Keratinocyte (primary cell): Measurements from ENCODE around the gene ALOX12B. TPM values are rescaled to one million over a fixed set of nuclear protein-coding genes. Genes with fewer than 3 reads are reported as not detected.

Experiments used
- DNase-seq: peaks from one replicate; pipeline ENCODE4 v3.0.0-alpha.2; 2011; ENCODE audit warnings: low read depth, missing footprints, low spot score
- FAIRE-seq: peaks from 2 replicates; lab custom pipeline; 2011; peaks lifted over from hg19 to GRCh38; lab: Jason Lieb, UNC
- H2AFZ ChIP-seq: 2 replicates; pipeline ENCODE4 v1.6.0; 2012; ENCODE audit warnings: low read length, control low read depth, inconsistent platforms; ENCODE audit not compliant: control insufficient read depth
- H3K27ac ChIP-seq: 2 replicates; pipeline ENCODE4 v1.5.1; 2011; ENCODE audit warnings: low read length; ENCODE audit not compliant: control insufficient read depth, insufficient read depth
- H3K27me3 ChIP-seq: 3 replicates; pipeline ENCODE4 v1.6.0; 2011; ENCODE audit warnings: low read length; ENCODE audit not compliant: control insufficient read depth, insufficient read depth; ENCODE audit errors: extremely low read depth
- H3K36me3 ChIP-seq, 2 experiments: 2 replicates in 1 of 2; 3 replicates in 1 of 2; pipeline ENCODE4 v1.5.1; 2011; ENCODE audit warnings: low read length in 2 of 2, mild to moderate bottlenecking in 1 of 2; ENCODE audit not compliant: control insufficient read depth in 2 of 2, insufficient read depth in 2 of 2; ENCODE audit errors: extremely low read depth in 1 of 2
- H3K4me1 ChIP-seq: 3 replicates; pipeline ENCODE4 v1.5.1; 2011; ENCODE audit warnings: low read length; ENCODE audit not compliant: control insufficient read depth, insufficient read depth; ENCODE audit errors: extremely low read depth
- H3K4me2 ChIP-seq: 3 replicates; pipeline ENCODE4 v1.6.0; 2011; ENCODE audit warnings: low read depth, low read length; ENCODE audit not compliant: control insufficient read depth, insufficient read depth; ENCODE audit errors: extremely low read depth
- H3K4me3 ChIP-seq, 3 experiments: fragments of 200-600 bp in 1 of 3; sonication (generic) in 1 of 3; 2 replicates in 2 of 3; 3 replicates in 1 of 3; pipeline ENCODE4 v1.5.1; 2011 to 2016; ENCODE audit warnings: low read length in 3 of 3, mild to moderate bottlenecking in 3 of 3, control low read depth in 2 of 3, inconsistent platforms in 1 of 3, low read depth in 1 of 3, mixed read lengths in 1 of 3, mixed run types in 1 of 3, moderate library complexity in 1 of 3; ENCODE audit not compliant: control insufficient read depth in 2 of 3, insufficient read depth in 2 of 3; ENCODE audit errors: extremely low read depth in 1 of 3
- H3K79me2 ChIP-seq: 2 replicates; pipeline ENCODE4 v1.6.0; 2012; ENCODE audit warnings: low read length; ENCODE audit not compliant: control insufficient read depth, insufficient read depth
- H3K9ac ChIP-seq: 3 replicates; pipeline ENCODE4 v1.6.0; 2011; ENCODE audit warnings: low read length; ENCODE audit not compliant: control insufficient read depth, insufficient read depth; ENCODE audit errors: extremely low read depth
- H3K9me1 ChIP-seq: 3 replicates; pipeline ENCODE4 v1.6.0; 2011; ENCODE audit warnings: low read length; ENCODE audit not compliant: control insufficient read depth, insufficient read depth; ENCODE audit errors: extremely low read depth
- H3K9me3 ChIP-seq: 2 replicates; pipeline ENCODE4 v1.5.1; 2012; ENCODE audit warnings: low read depth, low read length; ENCODE audit not compliant: control insufficient read depth
- H4K20me1 ChIP-seq: 3 replicates; pipeline ENCODE4 v1.6.0; 2011; ENCODE audit warnings: low read length; ENCODE audit not compliant: control insufficient read depth, insufficient read depth; ENCODE audit errors: extremely low read depth
- CTCF ChIP-seq, 3 experiments: IDR thresholded peaks in 1 of 3; conservative IDR thresholded peaks in 1 of 3; optimal IDR thresholded peaks in 1 of 3; 2 replicates in 2 of 3; 3 replicates in 1 of 3; pipeline versions ENCODE3 to v1.5.1; 2011; ENCODE audit warnings: low read length in 3 of 3, mild to moderate bottlenecking in 3 of 3, moderate library complexity in 2 of 3, control low read depth in 1 of 3, inconsistent platforms in 1 of 3; ENCODE audit not compliant: insufficient read depth in 2 of 3; ENCODE audit errors: extremely low read depth in 1 of 3
- EZH2 ChIP-seq: IDR thresholded peaks from one replicate; pipeline ENCODE4 v1.6.1; 2012; ENCODE audit warnings: inconsistent platforms, mild to moderate bottlenecking, low read length, moderate library complexity
- dilution Hi-C: fragments of 300-500 bp; cut with MboI; formaldehyde crosslinking; loops from one replicate; pipeline ENCODE4 v1.7.0; 2020; ENCODE audit warnings: low sequenced_read_pairs; ENCODE audit not compliant: extremely low pct_ligation_motif_present
- polyA plus RNA-seq, 5 experiments: library from polyadenylated mRNA; depleted of rRNA in 3 of 5; stranded (reverse) in 3 of 5; stranded (forward) in 1 of 5; unstranded in 1 of 5; fragments of >200 nt; gene quantifications; 1 replicate in 1 of 5; 2 replicates in 3 of 5; 3 replicates in 1 of 5; pipeline versions ENCODE4 v1.2.1 to v1.2.3, GENCODE V29; 2011 to 2012; ENCODE audit warnings: missing spikeins in 2 of 5, low read depth in 1 of 5, low replicate concordance in 1 of 5

ALOX12B gene
- polyA plus RNA-seq, 1 donor (not counting 4 experiments of a cell fraction or from before 2014, with no cell fraction given) = 0.47 TPM

GRCh38 chr17:8096541-8096940 lies 9.0 kb upstream of the ALOX12B start:
- no peak for FAIRE-seq

GRCh38 chr17:8095361-8095760 lies 7.8 kb upstream of the ALOX12B start:
- Histone ChIP-seq H3K27ac (no peak overlapping the region), H4K20me1 (no peaks in the 10 kb centered on the region), H3K27me3 (peaks cover 10% of the 10 kb centered on the region), H3K9ac (no peak overlapping the region), H2AFZ (no peak overlapping the region), H3K9me1 (no peaks in the 10 kb centered on the region), H3K4me3 (no peak overlapping the region), H3K4me2 (no peak overlapping the region), H3K4me1 (no peaks in the 10 kb centered on the region), H3K36me3 (no peaks in the 10 kb centered on the region), H3K9me3 (no peaks in the 10 kb centered on the region), H3K79me2 (no peaks in the 10 kb centered on the region)
- dilution Hi-C loops = no loop called here
- FAIRE-seq = no peak
- TF ChIP-seq CTCF (optimal IDR thresholded peaks at IDR 0.05 in 1 of 3, IDR thresholded peaks at IDR 0.05 in 1 of 3, conservative IDR thresholded peaks at IDR 0.05 in 1 of 3; ENCODE audit: extremely low read depth in 1 of 3, insufficient read depth in 2 of 3, low read length in 3 of 3) = no peak
- no peak for TF ChIP-seq EZH2
- DNase-seq = no peak

More at GRCh38 chr17:8096541-8096940, 9.0 kb upstream of the ALOX12B start:
- TF ChIP-seq EZH2 (no peak), CTCF (optimal IDR thresholded peaks at IDR 0.05 in 1 of 3, IDR thresholded peaks at IDR 0.05 in 1 of 3, conservative IDR thresholded peaks at IDR 0.05 in 1 of 3; ENCODE audit: extremely low read depth in 1 of 3, insufficient read depth in 2 of 3, low read length in 3 of 3) (no peak)
- no peaks in the 10 kb centered on the region for H3K36me3 ChIP-seq
- H3K27me3 ChIP-seq = peaks cover 10% of the 10 kb centered on the region
- no peaks in the 10 kb centered on the region for H3K79me2 ChIP-seq
- no peak overlapping the region for H3K4me3 ChIP-seq
- H3K9ac ChIP-seq = no peak overlapping the region
- no peaks in the 10 kb centered on the region for H3K4me1 ChIP-seq
- H3K9me3 ChIP-seq = no peaks in the 10 kb centered on the region
- no peaks in the 10 kb centered on the region for H4K20me1 ChIP-seq
- no peak overlapping the region for H3K27ac ChIP-seq
- H3K9me1 ChIP-seq = no peaks in the 10 kb centered on the region
- dilution Hi-C loops = no loop called here
- H2AFZ ChIP-seq = no peak overlapping the region
- no peak for DNase-seq
- no peak overlapping the region for H3K4me2 ChIP-seq
